Gastrocnemius medialis (tissue), 4 donors: ENCODE measurements around the gene BCR. TPM values are rescaled to one million over a fixed set of nuclear protein-coding genes. Genes with fewer than 3 reads are reported as not detected.

Experiments
- ATAC-seq, 2 donors: fragments of 150-250 bp; one replicate each; pipeline ENCODE4 v1.9.1; 2016
- DNase-seq, 2 donors: peaks; one replicate each; pipeline ENCODE4 v3.0.0-alpha.2; 2019
- H3K27ac ChIP-seq, 4 donors: fragments of 200-600 bp; sonication (generic); 1 replicate in 1 of 4; 2 replicates in 3 of 4; pipeline ENCODE4 v1.5.1; 2016 to 2018; ENCODE audit warnings: mild to moderate bottlenecking in 2 of 4, moderate library complexity in 1 of 4
- H3K27me3 ChIP-seq, 3 donors: fragments of 200-600 bp; sonication (generic) in 2 of 3; 1 replicate in 1 of 3; 2 replicates in 2 of 3; pipeline versions ENCODE4 v1.5.1 to v1.6.0; 2016 to 2019; ENCODE audit warnings: mild to moderate bottlenecking in 1 of 3, moderate library complexity in 1 of 3
- H3K36me3 ChIP-seq, 2 donors: fragments of 200-600 bp; sonication (generic) in 1 of 2; one replicate each; pipeline ENCODE4 v1.5.1; 2017 to 2018
- H3K4me1 ChIP-seq, 2 donors: fragments of 200-600 bp; sonication (generic) in 1 of 2; one replicate each; pipeline ENCODE4 v1.5.1; 2016 to 2017; ENCODE audit warnings: mild to moderate bottlenecking in 2 of 2
- H3K4me3 ChIP-seq, 4 donors: fragments of 200-600 bp; sonication (generic) in 3 of 4; 1 replicate in 1 of 4; 2 replicates in 3 of 4; pipeline ENCODE4 v1.5.1; 2016 to 2019; ENCODE audit warnings: mild to moderate bottlenecking in 2 of 4
- H3K9me3 ChIP-seq, 3 donors: fragments of 200-600 bp; sonication (generic) in 2 of 3; 1 replicate in 1 of 3; 2 replicates in 2 of 3; pipeline ENCODE4 v1.5.1; 2016 to 2019
- POLR2A ChIP-seq, 2 donors: fragments of 450-650 bp; IDR thresholded peaks; one replicate each; pipeline ENCODE4 v1.6.1; 2017; ENCODE audit warnings: antibody characterized with exemption in 2 of 2, mild to moderate bottlenecking in 2 of 2, moderate library complexity in 2 of 2
- in situ Hi-C, 4 donors: fragments of 200-750 bp; cut with MboI; loops; one replicate each; pipeline versions ENCODE4 v1.15.0 to v1.8.0; 2017; ENCODE audit warnings: low sequenced_read_pairs in 4 of 4
- intact Hi-C: fragments of 100-400 bp; cut with DNase I; formaldehyde crosslinking; loops from one replicate; pipeline ENCODE4 v1.15.1; 2023; ENCODE audit warnings: low total_unique reads
- total RNA-seq, 4 donors: library from RNA; depleted of rRNA; stranded (reverse); fragments of >200 nt; gene quantifications; one replicate each; pipeline versions ENCODE4 v1.1.0 to v1.2.3, GENCODE V29; 2016
- TF ChIP-seq, protein P1 (sequence below), 5 experiments: fragments of 450-650 bp in 3 of 5; fragments of 200-600 bp in 2 of 5; sonication (generic) in 2 of 5; IDR thresholded peaks in 4 of 5; conservative IDR thresholded peaks in 1 of 5; 1 replicate in 4 of 5; 2 replicates in 1 of 5; pipeline ENCODE4 v1.5.1; 2016 to 2019; ENCODE audit warnings: antibody characterized with exemption in 5 of 5, mild to moderate bottlenecking in 3 of 5, moderate library complexity in 3 of 5

BCR gene
- total RNA-seq, 4 donors from 2014 or later = 10.3 to 13.0 (median 12.4) TPM

DNA sequence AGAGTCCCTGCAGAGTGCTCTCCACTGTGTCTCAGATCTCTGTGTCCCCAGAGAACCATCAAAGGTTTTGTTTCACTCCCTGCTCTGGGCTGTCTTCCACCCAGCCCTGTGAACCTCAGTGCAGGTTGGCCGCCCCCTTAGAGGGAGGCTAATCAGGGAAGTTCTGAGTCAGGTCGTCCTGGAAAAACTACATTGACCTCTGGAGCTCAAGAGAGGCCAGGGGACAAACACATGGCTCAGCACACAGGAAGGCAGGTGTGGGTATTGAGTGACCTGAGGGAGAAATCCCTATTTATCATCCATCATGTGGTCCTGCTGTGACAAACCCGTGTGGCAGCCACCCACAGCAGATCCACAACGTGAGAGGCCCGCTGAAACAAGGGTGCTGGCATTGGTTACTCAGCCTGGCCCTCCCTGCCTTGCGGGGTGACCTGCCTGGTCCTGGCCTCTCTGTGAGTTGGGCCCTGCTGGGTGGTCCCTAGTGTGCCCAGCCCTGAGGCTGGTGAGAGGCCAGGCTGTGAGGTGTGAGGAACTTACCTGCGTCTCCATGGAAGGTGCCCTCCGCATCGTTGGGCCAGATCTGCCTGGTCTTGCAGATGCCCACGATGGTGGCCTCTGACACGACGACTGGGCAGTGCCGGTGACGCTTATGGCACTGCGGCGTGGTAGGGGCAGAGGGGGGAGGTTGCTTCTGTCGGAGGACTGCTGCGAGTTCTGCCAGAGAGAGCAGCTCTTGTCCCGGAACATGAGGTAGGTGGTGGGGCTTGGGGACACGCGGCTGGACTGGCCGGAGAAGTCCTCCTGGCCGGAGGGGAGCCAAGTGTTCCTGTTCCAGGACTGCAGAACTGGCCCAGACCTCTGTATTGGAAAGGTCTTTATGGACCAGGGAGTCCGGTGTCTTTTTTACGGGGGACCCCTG is 669 bp upstream of the BCR start:
- peak overlapping the region; percentile 57 to 68 (median 65) for H3K27ac ChIP-seq
- intact Hi-C loops (loop anchor here (5.0 kb wide), 2 partner anchors 58 to 208 kb away; no protein-coding TSS in a partner anchor), in situ Hi-C loops (loop anchor here (5.0 to 25.0 kb wide), 4 partner anchors 98 to 208 kb away; no protein-coding TSS in a partner anchor)

DNA sequence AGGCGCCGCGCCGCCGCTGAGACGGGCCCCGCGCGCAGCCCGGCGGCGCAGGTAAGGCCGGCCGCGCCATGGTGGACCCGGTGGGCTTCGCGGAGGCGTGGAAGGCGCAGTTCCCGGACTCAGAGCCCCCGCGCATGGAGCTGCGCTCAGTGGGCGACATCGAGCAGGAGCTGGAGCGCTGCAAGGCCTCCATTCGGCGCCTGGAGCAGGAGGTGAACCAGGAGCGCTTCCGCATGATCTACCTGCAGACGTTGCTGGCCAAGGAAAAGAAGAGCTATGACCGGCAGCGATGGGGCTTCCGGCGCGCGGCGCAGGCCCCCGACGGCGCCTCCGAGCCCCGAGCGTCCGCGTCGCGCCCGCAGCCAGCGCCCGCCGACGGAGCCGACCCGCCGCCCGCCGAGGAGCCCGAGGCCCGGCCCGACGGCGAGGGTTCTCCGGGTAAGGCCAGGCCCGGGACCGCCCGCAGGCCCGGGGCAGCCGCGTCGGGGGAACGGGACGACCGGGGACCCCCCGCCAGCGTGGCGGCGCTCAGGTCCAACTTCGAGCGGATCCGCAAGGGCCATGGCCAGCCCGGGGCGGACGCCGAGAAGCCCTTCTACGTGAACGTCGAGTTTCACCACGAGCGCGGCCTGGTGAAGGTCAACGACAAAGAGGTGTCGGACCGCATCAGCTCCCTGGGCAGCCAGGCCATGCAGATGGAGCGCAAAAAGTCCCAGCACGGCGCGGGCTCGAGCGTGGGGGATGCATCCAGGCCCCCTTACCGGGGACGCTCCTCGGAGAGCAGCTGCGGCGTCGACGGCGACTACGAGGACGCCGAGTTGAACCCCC is 798 bp downstream of the BCR start:
- intact Hi-C loops = loop anchor here (5.0 kb wide), 1 partner anchor 56 kb away; no protein-coding TSS in a partner anchor

More for the DNA sequence above, 669 bp upstream of the BCR start:
- H3K36me3 ChIP-seq = no peaks in the 10 kb centered on the region
- H3K4me1 ChIP-seq = peaks cover 34 to 41% of the 10 kb centered on the region in 2 donors
- DNase-seq (no peak), ATAC-seq (peak; percentile 11 to 28)
- no peaks in the 10 kb centered on the region for H3K27me3 ChIP-seq
- H3K9me3 ChIP-seq = no peaks in the 10 kb centered on the region
- peak overlapping the region; percentile 49 to 71 (median 57) for H3K4me3 ChIP-seq
- TF ChIP-seq, protein P1, sequence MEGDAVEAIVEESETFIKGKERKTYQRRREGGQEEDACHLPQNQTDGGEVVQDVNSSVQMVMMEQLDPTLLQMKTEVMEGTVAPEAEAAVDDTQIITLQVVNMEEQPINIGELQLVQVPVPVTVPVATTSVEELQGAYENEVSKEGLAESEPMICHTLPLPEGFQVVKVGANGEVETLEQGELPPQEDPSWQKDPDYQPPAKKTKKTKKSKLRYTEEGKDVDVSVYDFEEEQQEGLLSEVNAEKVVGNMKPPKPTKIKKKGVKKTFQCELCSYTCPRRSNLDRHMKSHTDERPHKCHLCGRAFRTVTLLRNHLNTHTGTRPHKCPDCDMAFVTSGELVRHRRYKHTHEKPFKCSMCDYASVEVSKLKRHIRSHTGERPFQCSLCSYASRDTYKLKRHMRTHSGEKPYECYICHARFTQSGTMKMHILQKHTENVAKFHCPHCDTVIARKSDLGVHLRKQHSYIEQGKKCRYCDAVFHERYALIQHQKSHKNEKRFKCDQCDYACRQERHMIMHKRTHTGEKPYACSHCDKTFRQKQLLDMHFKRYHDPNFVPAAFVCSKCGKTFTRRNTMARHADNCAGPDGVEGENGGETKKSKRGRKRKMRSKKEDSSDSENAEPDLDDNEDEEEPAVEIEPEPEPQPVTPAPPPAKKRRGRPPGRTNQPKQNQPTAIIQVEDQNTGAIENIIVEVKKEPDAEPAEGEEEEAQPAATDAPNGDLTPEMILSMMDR (IDR thresholded peaks at IDR 0.05 in 4 of 5, conservative IDR thresholded peaks at IDR 0.05 in 1 of 5) = no peak
- no peak for TF ChIP-seq POLR2A (IDR thresholded peaks at IDR 0.05)

DNA sequence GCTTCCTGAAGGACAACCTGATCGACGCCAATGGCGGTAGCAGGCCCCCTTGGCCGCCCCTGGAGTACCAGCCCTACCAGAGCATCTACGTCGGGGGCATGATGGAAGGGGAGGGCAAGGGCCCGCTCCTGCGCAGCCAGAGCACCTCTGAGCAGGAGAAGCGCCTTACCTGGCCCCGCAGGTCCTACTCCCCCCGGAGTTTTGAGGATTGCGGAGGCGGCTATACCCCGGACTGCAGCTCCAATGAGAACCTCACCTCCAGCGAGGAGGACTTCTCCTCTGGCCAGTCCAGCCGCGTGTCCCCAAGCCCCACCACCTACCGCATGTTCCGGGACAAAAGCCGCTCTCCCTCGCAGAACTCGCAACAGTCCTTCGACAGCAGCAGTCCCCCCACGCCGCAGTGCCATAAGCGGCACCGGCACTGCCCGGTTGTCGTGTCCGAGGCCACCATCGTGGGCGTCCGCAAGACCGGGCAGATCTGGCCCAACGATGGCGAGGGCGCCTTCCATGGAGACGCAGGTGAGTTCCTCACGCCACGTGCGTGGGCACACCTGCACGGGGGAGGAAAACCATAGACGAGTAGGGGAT is 1.5 kb downstream of the BCR start:
- Histone ChIP-seq H3K36me3 (no peaks in the 10 kb centered on the region), H3K4me1 (peaks cover 36 to 41% of the 10 kb centered on the region in 2 donors), H3K27ac (no peak overlapping the region), H3K27me3 (no peaks in the 10 kb centered on the region), H3K9me3 (no peaks in the 10 kb centered on the region), H3K4me3 (peak overlapping the region; percentile 31 to 54 (median 51))
- TF ChIP-seq, protein P1 (IDR thresholded peaks at IDR 0.05 in 4 of 5, conservative IDR thresholded peaks at IDR 0.05 in 1 of 5) = no peak
- TF ChIP-seq POLR2A (IDR thresholded peaks at IDR 0.05) = no peak
- ATAC-seq (no peak), DNase-seq (no peak)
- in situ Hi-C loops = loop anchor here in 2 of 4 donors (25.0 kb wide), 1 partner anchor 205 kb away; no protein-coding TSS in a partner anchor
- intact Hi-C loops = loop anchor here (5.0 kb wide), 1 partner anchor 55 kb away; no protein-coding TSS in a partner anchor

More for the DNA sequence above, 798 bp downstream of the BCR start:
- Histone ChIP-seq H3K4me1 (peaks cover 36 to 41% of the 10 kb centered on the region in 2 donors), H3K36me3 (no peaks in the 10 kb centered on the region), H3K9me3 (no peaks in the 10 kb centered on the region), H3K27me3 (no peaks in the 10 kb centered on the region), H3K27ac (no peak overlapping the region), H3K4me3 (peak overlapping the region; percentile 49 to 64 (median 55))
- in situ Hi-C loops = loop anchor here in 2 of 4 donors (25.0 kb wide), 1 partner anchor 206 kb away; no protein-coding TSS in a partner anchor
- TF ChIP-seq, protein P1 (IDR thresholded peaks at IDR 0.05 in 4 of 5, conservative IDR thresholded peaks at IDR 0.05 in 1 of 5) = no peak
- TF ChIP-seq POLR2A (IDR thresholded peaks at IDR 0.05) = no peak
- DNase-seq = no peak
- ATAC-seq = no peak
